Measurements from ENCODE around the gene STK17A.
A peak's percentile ranks its signal among the peaks of the same experiment; 100 is the strongest.

Gene STK17A

DNA sequence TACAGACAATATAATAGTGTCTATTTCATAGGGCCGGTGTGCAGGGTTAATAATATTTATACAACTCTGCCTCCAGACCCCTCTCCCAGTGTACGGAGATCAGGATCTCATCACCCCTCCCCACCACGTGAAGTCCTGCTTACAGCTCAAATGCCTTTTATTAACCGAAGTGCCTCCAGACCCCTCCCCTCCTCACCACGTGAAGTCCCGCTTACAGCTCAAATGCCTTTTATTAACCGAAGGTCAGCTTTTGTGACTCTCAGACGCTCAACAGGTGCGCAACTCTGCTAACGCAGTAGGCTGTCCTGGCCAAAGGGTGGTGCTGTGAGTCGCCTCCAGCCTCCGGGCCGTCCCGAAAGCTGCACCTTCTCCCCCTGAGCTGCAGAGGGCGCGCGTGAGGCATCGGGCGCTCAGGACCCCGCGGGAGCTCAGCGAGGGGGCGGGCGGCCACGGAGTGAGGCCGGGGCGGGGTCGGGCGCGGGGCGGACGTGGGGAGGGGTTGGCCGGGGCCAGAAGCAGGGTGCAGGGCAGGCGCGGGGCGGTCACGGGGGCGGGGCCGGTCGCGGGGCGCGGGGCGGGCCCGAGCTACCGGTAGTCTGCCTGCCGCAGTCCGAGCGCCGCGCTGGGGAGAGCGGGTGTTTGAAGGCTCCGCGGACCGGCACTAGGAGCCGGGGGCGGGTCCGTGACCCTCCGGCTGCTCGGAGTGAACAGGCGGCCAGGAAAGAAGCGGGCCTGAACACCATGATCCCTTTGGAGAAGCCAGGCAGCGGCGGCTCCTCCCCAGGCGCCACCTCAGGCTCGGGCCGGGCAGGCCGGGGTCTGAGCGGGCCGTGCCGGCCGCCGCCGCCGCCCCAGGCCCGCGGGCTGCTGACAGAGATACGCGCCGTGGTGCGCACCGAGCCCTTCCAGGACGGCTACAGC, at the start of gene STK17A:
STK17A (plus strand) TSS at position 606 of the 921 bp plus-strand sequence; CDS start at position 742, 136 bp downstream.
- peak; percentile 82 for DNase-seq

GRCh38 chr7:43533801-43534479, 49.0 kb upstream of the STK17A start:
- no peak for DNase-seq

DNA sequence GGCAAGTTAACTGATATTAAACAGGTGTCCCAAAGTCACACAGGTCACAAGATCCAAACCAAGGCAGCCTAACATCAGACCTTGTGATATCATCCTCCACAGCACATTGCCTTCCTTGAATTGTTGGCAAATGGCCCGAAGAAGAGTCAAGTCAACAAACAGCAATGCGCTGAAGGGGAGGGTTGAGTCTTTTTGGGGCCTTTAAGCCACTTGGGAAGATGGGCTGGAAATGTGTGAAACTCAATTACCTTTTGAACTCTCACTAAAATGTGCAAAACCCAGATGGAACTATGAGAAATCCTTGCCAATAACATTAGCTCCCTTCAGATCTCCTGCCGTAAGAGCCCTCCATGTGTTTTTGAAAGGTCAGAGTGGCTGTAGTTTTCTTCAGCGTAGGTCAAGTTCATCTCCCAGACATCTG, 47.9 kb upstream of the STK17A start:
- DNase-seq, result no peak

DNA sequence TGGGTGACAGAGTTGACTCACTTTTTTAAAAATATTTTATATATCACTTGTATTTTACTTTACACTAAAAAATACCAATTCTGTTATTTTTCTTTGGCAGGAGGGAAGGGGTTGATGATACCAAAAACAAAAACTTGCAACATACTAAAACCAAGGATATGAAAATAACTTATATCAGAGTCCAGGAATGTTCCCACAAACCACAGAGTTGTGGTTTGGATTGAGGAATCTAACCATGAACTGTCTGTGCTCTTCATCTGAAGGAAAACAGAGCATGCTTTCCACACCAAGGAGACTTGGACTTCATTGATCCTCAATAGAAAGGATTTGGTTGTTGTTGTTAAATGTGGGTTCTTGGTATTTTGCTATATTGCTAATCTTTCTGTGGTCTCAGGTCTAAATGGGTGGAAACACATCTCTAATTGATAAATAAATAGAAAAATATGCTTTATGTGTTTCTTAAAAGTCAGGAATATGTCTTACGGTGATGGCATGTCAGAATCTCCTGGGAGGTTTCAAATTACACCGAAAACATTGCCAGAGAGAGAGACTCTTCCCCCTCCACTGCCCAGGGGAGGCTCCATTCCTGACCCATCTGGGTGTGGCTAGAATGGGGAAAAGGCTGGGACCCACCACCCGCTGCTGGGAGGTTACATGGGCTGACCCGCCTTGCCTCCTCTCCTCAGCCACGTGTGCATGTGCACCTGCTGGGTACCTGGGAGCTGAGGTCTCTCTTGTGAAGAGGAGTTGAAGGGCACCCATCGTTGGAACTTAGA, 46.9 kb upstream of the STK17A start:
- no peak for DNase-seq

DNA sequence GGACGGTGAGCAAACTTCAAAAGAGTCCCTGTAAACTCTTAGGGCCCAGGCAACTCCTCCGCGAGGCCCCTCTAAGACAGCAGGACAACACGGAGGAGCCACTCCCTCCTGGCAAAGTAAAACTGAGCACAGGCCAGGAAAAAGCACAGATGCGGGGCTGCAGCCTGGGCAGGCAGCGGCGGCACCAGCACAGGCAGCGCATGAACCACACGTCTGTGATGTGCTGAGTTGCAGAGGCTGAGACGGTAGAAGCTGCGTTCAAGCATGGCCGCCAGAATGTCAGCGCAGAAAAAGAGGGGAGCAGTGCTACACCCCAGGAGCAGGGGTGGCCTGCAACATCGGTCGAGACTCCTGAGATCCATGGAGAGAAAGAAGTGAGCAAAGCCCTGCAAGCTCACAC, 46.1 kb upstream of the STK17A start:
- no peak for DNase-seq

- no peak for DNase-seq
Observed at GRCh38 chr7:43537765-43538403, 45.0 kb upstream of the STK17A start.

- no peak for DNase-seq
Observed at GRCh38 chr7:43538404-43538771, 44.5 kb upstream of the STK17A start.

DNA sequence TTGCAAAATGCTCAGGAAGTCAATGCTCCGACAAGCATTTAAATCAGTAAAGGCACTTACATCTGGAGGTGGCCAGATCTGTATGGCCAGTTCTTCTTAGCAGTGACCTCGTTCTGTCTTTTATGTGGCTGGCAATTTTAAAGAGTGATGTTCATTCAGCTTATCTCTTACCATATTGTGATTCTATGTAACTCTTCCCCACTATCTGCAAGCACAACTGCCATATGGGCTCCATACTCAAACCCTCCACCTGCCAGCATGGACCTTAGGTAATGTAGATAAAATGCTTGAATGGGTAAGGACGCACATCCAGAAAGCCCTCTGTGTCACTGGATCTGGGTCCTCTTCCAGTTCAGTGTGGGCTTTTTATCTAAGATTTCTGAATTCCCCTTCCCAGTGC, 42.4 kb upstream of the STK17A start:
- DNase-seq, result no peak

- DNase-seq, result no peak
Observed at GRCh38 chr7:43542716-43543115, 40.2 kb upstream of the STK17A start.

DNA sequence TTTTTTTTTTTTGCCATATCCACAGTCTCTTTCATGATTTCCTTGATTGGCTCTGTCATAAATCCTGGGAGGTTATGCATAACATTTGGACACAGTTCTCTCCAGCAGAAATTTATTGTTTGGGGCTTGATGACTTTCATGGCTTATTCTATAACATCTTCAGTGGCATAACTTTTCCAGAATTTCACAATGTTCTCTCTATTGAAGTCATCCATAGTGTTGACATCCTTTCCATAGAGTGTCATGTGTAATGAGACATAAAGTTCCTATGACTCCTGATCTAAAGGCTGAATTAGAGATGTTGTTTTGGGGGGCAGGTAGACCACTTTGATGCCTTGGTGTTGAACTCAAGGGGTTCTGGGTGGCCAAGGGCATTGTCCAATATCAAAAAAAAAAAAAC, 36.7 kb upstream of the STK17A start:
- DNase-seq, result no peak

DNA sequence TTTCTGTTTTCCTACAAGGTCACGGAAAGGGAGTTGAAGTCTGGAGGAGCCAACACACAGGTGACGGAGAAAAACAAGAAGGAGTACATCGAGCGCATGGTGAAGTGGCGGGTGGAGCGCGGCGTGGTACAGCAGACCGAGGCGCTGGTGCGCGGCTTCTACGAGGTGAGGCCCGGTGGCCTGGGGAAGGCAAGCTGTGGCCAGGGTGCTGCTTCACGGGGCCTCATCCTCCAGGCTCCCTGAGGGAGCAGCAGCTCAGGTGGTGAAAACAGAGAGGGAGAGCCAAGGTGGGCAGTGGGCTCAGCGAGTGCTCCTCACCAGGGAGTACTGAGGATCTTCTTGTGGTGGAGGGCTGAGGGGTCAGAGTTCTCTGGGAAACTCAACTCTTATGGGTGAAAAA, 32.5 kb upstream of the STK17A start:
- no peak for DNase-seq

DNA sequence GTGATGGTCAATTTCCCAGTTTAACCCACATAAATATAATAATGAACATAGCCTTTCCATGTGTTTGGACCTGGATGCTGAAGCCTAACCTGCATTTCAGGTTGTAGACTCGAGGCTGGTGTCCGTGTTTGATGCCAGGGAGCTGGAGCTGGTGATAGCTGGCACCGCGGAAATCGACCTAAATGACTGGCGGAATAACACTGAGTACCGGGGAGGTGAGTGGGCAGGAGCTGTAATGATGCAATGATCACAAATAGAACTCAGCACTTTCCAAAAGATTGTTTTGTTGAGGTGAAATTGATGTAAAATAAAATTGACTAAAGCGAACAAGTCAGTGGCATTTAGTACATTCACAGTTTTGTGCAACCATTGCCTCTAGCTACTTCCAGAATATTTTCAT, 30.8 kb upstream of the STK17A start:
- DNase-seq, result no peak

DNA sequence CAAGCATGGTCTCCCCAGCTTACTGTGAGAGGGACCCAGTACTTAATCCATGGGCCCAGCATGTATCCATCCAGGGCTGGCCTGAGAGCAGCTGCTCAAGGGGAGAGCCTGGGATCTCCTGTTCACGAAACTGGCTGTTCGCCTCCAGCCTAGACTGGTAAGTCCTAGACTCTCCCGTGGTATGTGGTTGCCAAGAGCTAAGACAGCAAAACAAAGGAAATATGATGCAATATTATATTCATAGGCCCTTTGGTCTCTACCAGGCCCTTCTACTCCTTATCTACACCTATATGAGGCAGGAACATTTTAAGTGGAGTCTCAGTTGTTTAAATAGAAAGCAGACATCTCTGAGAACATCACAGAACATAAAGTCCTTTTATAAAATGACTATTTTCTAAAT, 28.9 kb upstream of the STK17A start:
- DNase-seq, result no peak

DNA sequence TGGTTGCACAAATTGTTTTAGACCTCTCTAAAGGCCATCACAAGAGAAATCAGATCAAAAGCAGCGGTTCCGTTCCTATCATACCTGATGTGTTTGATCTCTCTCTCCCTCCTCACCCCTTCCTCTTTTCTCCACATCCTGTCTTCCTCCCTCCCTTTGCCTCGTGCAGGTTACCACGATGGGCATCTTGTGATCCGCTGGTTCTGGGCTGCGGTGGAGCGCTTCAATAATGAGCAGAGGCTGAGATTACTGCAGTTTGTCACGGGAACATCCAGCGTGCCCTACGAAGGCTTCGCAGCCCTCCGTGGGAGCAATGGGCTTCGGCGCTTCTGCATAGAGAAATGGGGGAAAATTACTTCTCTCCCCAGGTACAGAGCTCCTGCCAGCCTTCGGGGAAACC, 28.5 kb upstream of the STK17A start:
- no peak for DNase-seq

GRCh38 chr7:43557831-43558495, 24.9 kb upstream of the STK17A start:
- no peak for DNase-seq

DNA sequence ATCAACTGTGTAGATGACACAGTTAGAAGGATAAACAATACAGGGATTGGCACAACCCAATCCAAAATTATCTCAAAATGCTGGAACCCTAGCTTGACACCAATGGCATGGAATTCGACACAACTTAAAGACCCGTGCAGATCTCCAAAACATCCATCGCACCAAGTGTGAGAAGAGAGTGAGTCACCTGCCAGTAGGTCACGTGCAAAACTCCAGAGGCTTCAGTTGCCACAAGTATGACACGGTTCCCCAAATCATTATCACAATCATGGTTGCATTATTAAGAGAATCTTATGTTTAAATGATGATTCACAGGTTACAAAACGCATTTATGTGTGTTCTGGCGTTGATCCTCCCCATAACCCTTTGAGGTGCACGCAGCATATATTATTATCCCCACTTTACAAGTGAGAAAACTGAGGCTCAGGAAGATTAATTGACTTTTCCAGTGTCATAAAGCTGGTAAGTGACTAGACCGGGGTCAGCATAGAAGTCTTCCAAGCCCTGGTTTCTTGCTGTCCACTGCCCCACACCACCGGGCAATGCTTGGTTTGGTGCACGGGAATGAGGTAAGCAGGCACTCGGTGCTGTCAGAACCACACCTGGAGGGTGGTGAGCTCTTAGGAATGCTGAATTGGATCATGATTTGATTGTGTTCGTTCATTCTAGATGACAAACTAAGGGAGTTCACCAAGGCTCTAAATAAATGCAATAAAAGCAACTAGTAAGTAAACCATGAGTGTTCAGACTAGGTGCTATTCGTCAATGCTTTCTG, 23.6 kb upstream of the STK17A start:
- DNase-seq, result no peak

GRCh38 chr7:43559946-43560335, 23.0 kb upstream of the STK17A start:
- no peak for DNase-seq

- no peak for DNase-seq
Observed at GRCh38 chr7:43560742-43561330, 22.1 kb upstream of the STK17A start.

GRCh38 chr7:43562383-43562782, 20.5 kb upstream of the STK17A start:
- DNase-seq, result no peak

- no peak for DNase-seq
Observed at GRCh38 chr7:43565786-43566185, 17.1 kb upstream of the STK17A start.

DNA sequence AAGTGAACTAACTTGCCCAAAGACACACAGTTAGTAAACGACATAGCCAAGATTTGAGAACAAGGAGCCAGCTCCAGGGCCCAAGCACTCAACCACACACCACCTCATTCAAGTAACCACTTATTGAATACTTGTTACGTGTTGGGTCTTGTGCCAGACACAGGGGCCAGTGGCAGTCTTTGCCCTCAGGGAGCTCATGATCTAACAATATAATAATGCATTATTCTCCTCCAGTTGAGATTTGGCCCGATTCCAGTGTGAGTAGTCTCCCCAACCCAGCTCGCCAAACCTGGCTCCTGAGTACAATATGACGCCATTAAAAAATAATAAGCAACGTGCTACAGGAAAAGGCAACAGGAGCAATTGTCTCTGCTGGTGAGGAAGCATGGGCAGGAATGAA, 14.4 kb upstream of the STK17A start:
- DNase-seq, result peak; percentile 63

All from NCI-H1436 (cell line).